CD14-positive monocyte (primary cell): ENCODE data around the gene UBE3C. TPM values are rescaled to one million over a fixed set of nuclear protein-coding genes. Genes with fewer than 3 reads are reported as not detected.

ENCODE experiments used
- DNase-seq, 3 donors: peaks; one replicate each; pipeline ENCODE4 v3.0.0-alpha.2; 2011 to 2022
- H2AFZ ChIP-seq: 2 replicates; pipeline ENCODE4 v1.6.0; 2012; ENCODE audit warnings: mild to moderate bottlenecking, low read depth, low read length, inconsistent platforms; ENCODE audit not compliant: insufficient read depth, poor library complexity, severe bottlenecking
- H3K27ac ChIP-seq, 2 donors: 1 replicate in 1 of 2; 2 replicates in 1 of 2; pipeline ENCODE4 v1.5.1; 2012 to 2013; ENCODE audit warnings: low read length in 2 of 2, control low read depth in 1 of 2, inconsistent platforms in 1 of 2, low read depth in 1 of 2, mild to moderate bottlenecking in 1 of 2
- H3K27me3 ChIP-seq, 2 donors: one replicate each; pipeline versions ENCODE4 v1.6.0 to v1.6.1; 2011 to 2013; ENCODE audit warnings: low read length in 2 of 2; ENCODE audit not compliant: control insufficient read depth in 2 of 2, insufficient read depth in 2 of 2
- H3K36me3 ChIP-seq, 2 donors: replicated peaks in 1 of 2; 1 replicate in 1 of 2; 2 replicates in 1 of 2; pipeline versions ENCODE4 v1.5.1 to v1.6.1; 2012 to 2013; ENCODE audit warnings: low read length in 2 of 2, control low read depth in 1 of 2, inconsistent platforms in 1 of 2, mild to moderate bottlenecking in 1 of 2; ENCODE audit not compliant: insufficient read depth in 2 of 2, control insufficient read depth in 1 of 2
- H3K4me1 ChIP-seq, 2 donors: 1 replicate in 1 of 2; 2 replicates in 1 of 2; pipeline versions ENCODE4 v1.5.1 to v1.6.1; 2012 to 2013; ENCODE audit warnings: low read length in 2 of 2, control low read depth in 1 of 2, inconsistent platforms in 1 of 2, mild to moderate bottlenecking in 1 of 2, moderate library complexity in 1 of 2; ENCODE audit not compliant: insufficient read depth in 2 of 2, control insufficient read depth in 1 of 2
- H3K4me2 ChIP-seq: replicated peaks from 2 replicates; pipeline ENCODE3; 2012; ENCODE audit warnings: low read length, moderate library complexity, mild to moderate bottlenecking; ENCODE audit not compliant: poor library complexity, severe bottlenecking; ENCODE audit errors: extremely low read depth
- H3K4me3 ChIP-seq, 3 experiments: fragments of 200-600 bp in 1 of 3; sonication (generic) in 1 of 3; replicated peaks in 1 of 3; 1 replicate in 2 of 3; 2 replicates in 1 of 3; pipeline ENCODE4 v1.5.1; 2011 to 2013; ENCODE audit warnings: low read length in 3 of 3, mild to moderate bottlenecking in 3 of 3, control low read depth in 2 of 3, low read depth in 2 of 3, inconsistent platforms in 1 of 3, moderate library complexity in 1 of 3
- H3K79me2 ChIP-seq: 2 replicates; pipeline ENCODE4 v1.6.0; 2012; ENCODE audit warnings: mild to moderate bottlenecking, control low read depth, inconsistent platforms, low read length, moderate library complexity; ENCODE audit not compliant: insufficient read depth
- H3K9ac ChIP-seq: 2 replicates; pipeline ENCODE4 v1.6.0; 2017; ENCODE audit warnings: low read length, mild to moderate bottlenecking; ENCODE audit not compliant: insufficient read depth, poor library complexity, severe bottlenecking
- H3K9me3 ChIP-seq, 2 donors: replicated peaks in 1 of 2; 1 replicate in 1 of 2; 2 replicates in 1 of 2; pipeline versions ENCODE4 v1.5.1 to v1.6.1; 2012 to 2013; ENCODE audit warnings: low read length in 2 of 2, control low read depth in 1 of 2; ENCODE audit not compliant: control insufficient read depth in 1 of 2, insufficient read depth in 1 of 2
- H4K20me1 ChIP-seq: 2 replicates; pipeline ENCODE4 v1.6.0; 2012; ENCODE audit warnings: mild to moderate bottlenecking, low read length, control low read depth, moderate library complexity; ENCODE audit not compliant: insufficient read depth
- H3K27ac Mint-ChIP-seq, 7 donors: one replicate each; pipeline ENCODE4 v1.8.0; 2020; ENCODE audit warnings: mild to moderate bottlenecking in 7 of 7, mixed read lengths in 7 of 7, moderate library complexity in 6 of 7, inconsistent platforms in 2 of 7
- H3K27me3 Mint-ChIP-seq, 3 donors: one replicate each; pipeline ENCODE4 v1.8.0; 2021 to 2022; ENCODE audit warnings: low read depth in 3 of 3, mild to moderate bottlenecking in 3 of 3, mixed read lengths in 3 of 3, moderate library complexity in 3 of 3, inconsistent platforms in 1 of 3
- H3K36me3 Mint-ChIP-seq, 2 donors: one replicate each; pipeline ENCODE4 v1.8.0; 2020; ENCODE audit warnings: mixed read lengths in 2 of 2, inconsistent platforms in 1 of 2, mild to moderate bottlenecking in 1 of 2
- H3K4me1 Mint-ChIP-seq: one replicate; pipeline ENCODE4 v1.8.0; 2020; ENCODE audit warnings: mild to moderate bottlenecking, mixed read lengths
- H3K4me3 Mint-ChIP-seq, 2 donors: one replicate each; pipeline ENCODE4 v1.8.0; 2020; ENCODE audit warnings: mild to moderate bottlenecking in 2 of 2, mixed read lengths in 2 of 2, moderate library complexity in 1 of 2
- H3K9me3 Mint-ChIP-seq, 7 donors: one replicate each; pipeline ENCODE4 v1.8.0; 2020 to 2022; ENCODE audit warnings: mixed read lengths in 7 of 7, mild to moderate bottlenecking in 6 of 7, moderate library complexity in 6 of 7, inconsistent platforms in 2 of 7
- CTCF ChIP-seq: fragments of 200-600 bp; IDR thresholded peaks from one replicate; pipeline ENCODE4 v1.8.0; 2022; ENCODE audit warnings: antibody characterized with exemption, mild to moderate bottlenecking
- WGBS: methylation state at CpG from one replicate; pipeline ENCODE4 v1.1.5; 2013; ENCODE audit warnings: missing lambda C conversion rate; ENCODE audit not compliant: insufficient coverage; 5-methylcytosine and 5-hydroxymethylcytosine counted together
- intact Hi-C, 2 donors: fragments of 100-400 bp; cut with micrococcal nuclease; formaldehyde crosslinking; loops; one replicate each; pipeline versions ENCODE4 v1.15.0 to v1.15.1; 2023
- polyA plus RNA-seq, 3 donors: library from polyadenylated mRNA; depleted of rRNA in 1 of 3; unstranded in 2 of 3; stranded (reverse) in 1 of 3; fragments of 300-500 nt in 2 of 3; fragments of >200 nt in 1 of 3; fragmentation: Illumina TruSeq in 2 of 3; gene quantifications; 1 replicate in 2 of 3; 2 replicates in 1 of 3; pipeline ENCODE4 v1.2.3, GENCODE V29; 2012 to 2021

Gene UBE3C
- polyA plus RNA-seq, 3 donors = 19.5 to 34.5 (median 24.3) TPM

- no peak for DNase-seq
- H3K4me1 Mint-ChIP-seq = no peaks in the 10 kb centered on the region
- 94% methylated on average over 3 of the region's 8 CpGs for WGBS
- no peaks in the 10 kb centered on the region for H3K9me3 ChIP-seq
- no peak overlapping the region for H3K27ac ChIP-seq
- intact Hi-C loops = no loop called here
- no peak for TF ChIP-seq CTCF
- no peak overlapping the region for H3K9ac ChIP-seq
- H3K27me3 Mint-ChIP-seq = no peaks in the 10 kb centered on the region
- no peaks in the 10 kb centered on the region for H4K20me1 ChIP-seq
- no peaks in the 10 kb centered on the region for H3K79me2 ChIP-seq
- no peak overlapping the region for H3K27ac Mint-ChIP-seq
- no peaks in the 10 kb centered on the region for H3K27me3 ChIP-seq
- no peaks in the 10 kb centered on the region for H3K4me1 ChIP-seq
- no peaks in the 10 kb centered on the region for H3K9me3 Mint-ChIP-seq
- H3K36me3 ChIP-seq = peaks cover 24 to 80% of the 10 kb centered on the region in 2 donors
- no peak overlapping the region for H3K4me3 Mint-ChIP-seq
- H3K4me2 ChIP-seq = no peak overlapping the region
- H3K4me3 ChIP-seq = no peak overlapping the region
- no peak overlapping the region for H2AFZ ChIP-seq
- peaks cover 28 to 63% of the 10 kb centered on the region in 2 donors for H3K36me3 Mint-ChIP-seq
These were observed 107.3 kb downstream of the UBE3C start for GRCh38 chr7:157246052-157246451.

GRCh38 chr7:157248659-157249058 lies 109.9 kb downstream of the UBE3C start:
- intact Hi-C loops = no loop called here
- Histone ChIP-seq H3K4me2 (no peak overlapping the region), H3K27me3 (no peaks in the 10 kb centered on the region), H3K9ac (no peak overlapping the region), H3K36me3 (peaks cover 31 to 79% of the 10 kb centered on the region in 2 donors), H3K9me3 (no peaks in the 10 kb centered on the region), H3K79me2 (no peaks in the 10 kb centered on the region), H2AFZ (no peak overlapping the region), H3K4me3 (no peak overlapping the region), H4K20me1 (no peaks in the 10 kb centered on the region), H3K27ac (no peak overlapping the region), H3K4me1 (no peaks in the 10 kb centered on the region)
- Mint-ChIP-seq H3K4me3 (no peak overlapping the region), H3K27me3 (no peaks in the 10 kb centered on the region), H3K36me3 (peaks cover 29 to 65% of the 10 kb centered on the region in 2 donors), H3K27ac (no peak overlapping the region), H3K4me1 (no peaks in the 10 kb centered on the region), H3K9me3 (no peaks in the 10 kb centered on the region)
- TF ChIP-seq CTCF = no peak
- WGBS = 92% methylated on average over 12 of the region's 14 CpGs
- no peak for DNase-seq
